ENCODE data around the gene SHMT1.
"Not testable (repeated sequence)": the region's sequence is repeated elsewhere in the genome, so short reads cannot be mapped to it uniquely, and the experiment has no call there.

- TF ChIP-seq, protein P1, sequence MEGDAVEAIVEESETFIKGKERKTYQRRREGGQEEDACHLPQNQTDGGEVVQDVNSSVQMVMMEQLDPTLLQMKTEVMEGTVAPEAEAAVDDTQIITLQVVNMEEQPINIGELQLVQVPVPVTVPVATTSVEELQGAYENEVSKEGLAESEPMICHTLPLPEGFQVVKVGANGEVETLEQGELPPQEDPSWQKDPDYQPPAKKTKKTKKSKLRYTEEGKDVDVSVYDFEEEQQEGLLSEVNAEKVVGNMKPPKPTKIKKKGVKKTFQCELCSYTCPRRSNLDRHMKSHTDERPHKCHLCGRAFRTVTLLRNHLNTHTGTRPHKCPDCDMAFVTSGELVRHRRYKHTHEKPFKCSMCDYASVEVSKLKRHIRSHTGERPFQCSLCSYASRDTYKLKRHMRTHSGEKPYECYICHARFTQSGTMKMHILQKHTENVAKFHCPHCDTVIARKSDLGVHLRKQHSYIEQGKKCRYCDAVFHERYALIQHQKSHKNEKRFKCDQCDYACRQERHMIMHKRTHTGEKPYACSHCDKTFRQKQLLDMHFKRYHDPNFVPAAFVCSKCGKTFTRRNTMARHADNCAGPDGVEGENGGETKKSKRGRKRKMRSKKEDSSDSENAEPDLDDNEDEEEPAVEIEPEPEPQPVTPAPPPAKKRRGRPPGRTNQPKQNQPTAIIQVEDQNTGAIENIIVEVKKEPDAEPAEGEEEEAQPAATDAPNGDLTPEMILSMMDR (IDR thresholded peaks at IDR 0.05; ENCODE audit: insufficient read depth, low read depth, low read length): not testable (repeated sequence)
- TF ChIP-seq EZH2 (IDR thresholded peaks at IDR 0.05; ENCODE audit: insufficient read depth, low read length): not testable (repeated sequence)
These were observed 47.4 kb upstream of the SHMT1 start for GRCh38 chr17:18410736-18411135.

All from astrocyte (in vitro differentiated cells and primary cell).